K562 (cell line): ENCODE results near the gene MSH4. TPM values are rescaled to one million over a fixed set of nuclear protein-coding genes. Genes with fewer than 3 reads are reported as not detected.
A peak's percentile ranks its signal among the peaks of the same experiment; 100 is the strongest.

Experiments used
- DNMT1 ChIP-seq: fragments of 450-650 bp; IDR thresholded peaks from 2 replicates; pipeline ENCODE4 v1.6.1; 2016; ENCODE audit warnings: antibody characterized with exemption, mild to moderate bottlenecking
- EP300 ChIP-seq: IDR thresholded peaks from 2 replicates; pipeline ENCODE4 v1.6.1; 2012; ENCODE audit warnings: low read length, improper control_type of control experiment
- EWSR1 ChIP-seq: fragments of 450-650 bp; IDR thresholded peaks from 2 replicates; pipeline ENCODE4 v1.6.1; 2018; ENCODE audit warnings: borderline replicate concordance, mild to moderate bottlenecking, low read depth, moderate library complexity; ENCODE audit not compliant: partially characterized antibody
- HCFC1 ChIP-seq: IDR thresholded peaks from 2 replicates; pipeline ENCODE4 v1.6.1; 2012; ENCODE audit warnings: low read depth, low read length, improper control_type of control experiment
- KHSRP ChIP-seq: fragments of 450-650 bp; IDR thresholded peaks from 2 replicates; pipeline ENCODE4 v1.6.1; 2017
- MIER1 ChIP-seq: fragments of 450-650 bp; IDR thresholded peaks from 2 replicates; pipeline ENCODE4 v1.6.1; 2016; ENCODE audit warnings: antibody characterized with exemption, mild to moderate bottlenecking, low read depth
- MXI1 ChIP-seq: IDR thresholded peaks from 2 replicates; pipeline ENCODE4 v1.6.1; 2011; ENCODE audit warnings: low read depth, mild to moderate bottlenecking, improper control_type of control experiment, low read length
- POLR2A ChIP-seq: fragments of 450-650 bp; conservative IDR thresholded peaks from 2 replicates; pipeline ENCODE4 v1.6.1; 2016
- SAFB ChIP-seq: fragments of 200-400 bp; formaldehyde crosslinking; IDR thresholded peaks from 2 replicates; pipeline ENCODE4 v1.6.1; 2017; ENCODE audit warnings: low read depth, low read length, borderline replicate concordance
- SIRT6 ChIP-seq: IDR thresholded peaks from one replicate; pipeline ENCODE4 v1.6.1; 2012; ENCODE audit warnings: low read depth, mild to moderate bottlenecking, control low read depth, inconsistent platforms, low read length, moderate library complexity
- SMAD4 ChIP-seq: fragments of 250-450 bp; sonication (Bioruptor Pico); conservative IDR thresholded peaks from 2 replicates; pipeline ENCODE4 v1.8.0; 2021; ENCODE audit warnings: inconsistent platforms, mild to moderate bottlenecking, moderate library complexity
- SNIP1 ChIP-seq: fragments of 450-650 bp; IDR thresholded peaks from 2 replicates; pipeline ENCODE4 v1.7.1; 2017; ENCODE audit warnings: low read depth, mild to moderate bottlenecking
- STAT5B ChIP-seq: fragments of 250-450 bp; sonication (Bioruptor Pico); IDR thresholded peaks from 2 replicates; pipeline ENCODE4 v1.8.0; 2021; ENCODE audit warnings: mild to moderate bottlenecking, inconsistent platforms
- TOE1 ChIP-seq, 2 experiments: fragments of 450-650 bp in 1 of 2; sonication (generic) in 1 of 2; formaldehyde crosslinking in 1 of 2; IDR thresholded peaks; 2 replicates each; pipeline versions ENCODE4 v1.7.1 to v1.8.0; 2016 to 2022; ENCODE audit warnings: borderline replicate concordance in 2 of 2, mild to moderate bottlenecking in 2 of 2, antibody characterized with exemption in 1 of 2, inconsistent platforms in 1 of 2, low read depth in 1 of 2, missing genetic modification reagents in 1 of 2, moderate library complexity in 1 of 2
- U2AF1 ChIP-seq: fragments of 200-400 bp; formaldehyde crosslinking; optimal IDR thresholded peaks from 2 replicates; pipeline ENCODE3; 2017; ENCODE audit warnings: mild to moderate bottlenecking, low read depth, low read length, moderate library complexity
- ZNF316 ChIP-seq: fragments of 450-650 bp; IDR thresholded peaks from 2 replicates; pipeline ENCODE4 v1.6.1; 2016
- ZNF668 ChIP-seq: fragments of 250-450 bp; sonication (Bioruptor Pico); IDR thresholded peaks from 2 replicates; pipeline ENCODE4 v1.8.0; 2022; ENCODE audit warnings: mild to moderate bottlenecking, inconsistent platforms
- ZSCAN29 ChIP-seq: fragments of 450-650 bp; IDR thresholded peaks from 2 replicates; pipeline ENCODE4 v1.6.1; 2017
- polyA plus RNA-seq, 8 experiments: library from polyadenylated mRNA; depleted of rRNA in 4 of 8; stranded (reverse) in 5 of 8; unstranded in 3 of 8; fragments of >200 nt; fragmentation: Nextera tagmentation in 2 of 8; fragmentation: Illumina TruSeq in 1 of 8; extraction: Ambion mirVana in 2 of 8; extraction: Trizol in 1 of 8; gene quantifications; 2 replicates each; pipeline versions ENCODE4 v1.2.1 to v1.2.3, GENCODE V29; 2011 to 2014; ENCODE audit warnings: inconsistent platforms in 1 of 8, missing spikeins in 1 of 8
- total RNA-seq, 7 experiments: library from RNA; depleted of rRNA in 6 of 7; stranded (reverse); fragments of >200 nt in 6 of 7; fragmentation: Illumina TruSeq in 2 of 7; extraction: Trizol in 2 of 7; gene quantifications; 2 replicates each; pipeline versions ENCODE4 v1.2.1 to v1.2.3, GENCODE V29; 2011 to 2021; ENCODE audit warnings: low replicate concordance in 1 of 7
- TF ChIP-seq, protein P1 (sequence below), 3 experiments: IDR thresholded peaks in 2 of 3; conservative IDR thresholded peaks in 1 of 3; 2 replicates each; pipeline ENCODE4 v1.5.1; 2011 to 2012; ENCODE audit warnings: low read length in 3 of 3, mild to moderate bottlenecking in 3 of 3, control low read depth in 2 of 3, improper control_type of control experiment in 1 of 3, inconsistent platforms in 1 of 3, low read depth in 1 of 3, mixed read lengths in 1 of 3, moderate library complexity in 1 of 3; ENCODE audit not compliant: insufficient read depth in 2 of 3
- TF ChIP-seq, protein P2 (sequence below): fragments of 450-650 bp; IDR thresholded peaks from 2 replicates; pipeline ENCODE4 v1.6.1; 2016; ENCODE audit warnings: missing biosample characterization, missing genetic modification characterization
- TF ChIP-seq, protein P3 (sequence below): fragments of 450-650 bp; IDR thresholded peaks from one replicate; pipeline ENCODE4 v1.6.1; 2018; ENCODE audit warnings: mild to moderate bottlenecking, moderate library complexity; ENCODE audit not compliant: partially characterized antibody
- TF ChIP-seq, protein P4 (sequence below): fragments of 250-450 bp; sonication (Bioruptor Pico); IDR thresholded peaks from 2 replicates; pipeline ENCODE4 v1.9.0; 2021; ENCODE audit warnings: mild to moderate bottlenecking
- TF ChIP-seq, protein P5 (sequence below): IDR thresholded peaks from 2 replicates; pipeline ENCODE4 v1.6.1; 2014; ENCODE audit warnings: antibody characterized with exemption

MSH4 gene
- total and polyA plus RNA-seq, 9 of the 15 experiments (the other 6 are each of a cell fraction or from before 2014, with no cell fraction given), result 0.04 to 0.18 (median 0.12) TPM; not detected in 4

DNA sequence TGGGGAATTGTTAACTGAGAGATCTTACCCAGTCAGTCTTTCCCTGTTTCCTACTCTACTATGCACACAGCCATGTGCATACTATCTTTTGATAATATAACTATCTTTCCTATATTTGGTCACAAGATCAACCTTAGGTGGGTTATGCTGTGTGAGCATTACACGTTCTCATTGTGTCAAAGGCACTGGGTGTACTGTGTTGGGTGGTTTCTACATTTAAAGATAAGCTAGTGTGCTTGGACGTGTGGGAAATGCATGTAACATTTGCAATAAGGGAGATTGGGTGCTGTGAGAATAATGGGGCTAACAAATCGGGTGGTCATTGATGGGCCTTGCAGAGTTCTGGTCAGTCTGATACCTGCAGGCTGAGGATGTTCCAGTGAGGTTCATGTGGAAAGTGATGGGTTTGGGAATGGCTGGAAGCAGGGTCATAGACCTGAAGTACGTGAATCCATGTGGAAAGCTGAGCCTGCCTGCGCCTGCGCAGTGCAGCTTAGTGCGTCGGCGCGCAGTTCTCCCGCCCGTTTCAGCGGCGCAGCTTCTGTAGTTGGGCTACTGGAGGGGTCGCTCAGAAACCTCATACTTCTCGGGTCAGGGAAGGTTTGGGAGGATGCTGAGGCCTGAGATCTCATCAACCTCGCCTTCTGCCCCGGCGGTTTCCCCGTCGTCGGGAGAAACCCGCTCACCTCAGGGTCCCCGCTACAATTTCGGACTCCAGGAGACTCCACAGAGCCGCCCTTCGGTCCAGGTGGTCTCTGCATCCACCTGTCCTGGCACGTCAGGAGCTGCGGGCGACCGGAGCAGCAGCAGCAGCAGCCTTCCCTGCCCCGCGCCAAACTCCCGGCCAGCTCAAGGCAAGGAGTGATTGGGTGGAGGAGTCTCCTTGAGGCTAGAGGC lies at the start of gene MSH4 (continued):
- TF ChIP-seq EWSR1 (peak; percentile 98), DNMT1 (no peak), U2AF1 (no peak), SIRT6 (no peak), MXI1 (0 out of 2 replicates have a peak, but pooled peaks have one; percentile 54), HCFC1 (no peak), ZNF668 (CRISPR knock-in tag) (no peak), SAFB (no peak), MIER1 (no peak), ZSCAN29 (no peak), POLR2A (peak; percentile 95), STAT5B (no peak), ZNF316 (0 out of 2 replicates have a peak, but pooled peaks have one; percentile 29), TOE1 (IDR thresholded peaks at IDR 0.05; ENCODE audit: borderline replicate concordance) (no peak; the same call in 1 of the 2 replicates), TOE1 (CRISPR knock-in tag; IDR thresholded peaks at IDR 0.05; ENCODE audit: borderline replicate concordance, low read depth) (no peak), EP300 (no peak), SMAD4 (CRISPR knock-in tag) (no peak), SNIP1 (no peak), KHSRP (peak; percentile 75; the same call in 1 of the 2 replicates)
- TF ChIP-seq, protein P1, sequence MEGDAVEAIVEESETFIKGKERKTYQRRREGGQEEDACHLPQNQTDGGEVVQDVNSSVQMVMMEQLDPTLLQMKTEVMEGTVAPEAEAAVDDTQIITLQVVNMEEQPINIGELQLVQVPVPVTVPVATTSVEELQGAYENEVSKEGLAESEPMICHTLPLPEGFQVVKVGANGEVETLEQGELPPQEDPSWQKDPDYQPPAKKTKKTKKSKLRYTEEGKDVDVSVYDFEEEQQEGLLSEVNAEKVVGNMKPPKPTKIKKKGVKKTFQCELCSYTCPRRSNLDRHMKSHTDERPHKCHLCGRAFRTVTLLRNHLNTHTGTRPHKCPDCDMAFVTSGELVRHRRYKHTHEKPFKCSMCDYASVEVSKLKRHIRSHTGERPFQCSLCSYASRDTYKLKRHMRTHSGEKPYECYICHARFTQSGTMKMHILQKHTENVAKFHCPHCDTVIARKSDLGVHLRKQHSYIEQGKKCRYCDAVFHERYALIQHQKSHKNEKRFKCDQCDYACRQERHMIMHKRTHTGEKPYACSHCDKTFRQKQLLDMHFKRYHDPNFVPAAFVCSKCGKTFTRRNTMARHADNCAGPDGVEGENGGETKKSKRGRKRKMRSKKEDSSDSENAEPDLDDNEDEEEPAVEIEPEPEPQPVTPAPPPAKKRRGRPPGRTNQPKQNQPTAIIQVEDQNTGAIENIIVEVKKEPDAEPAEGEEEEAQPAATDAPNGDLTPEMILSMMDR (IDR thresholded peaks at IDR 0.05 in 2 of 3, conservative IDR thresholded peaks at IDR 0.05 in 1 of 3; ENCODE audit: insufficient read depth in 2 of 3, low read depth in 1 of 3, low read length in 3 of 3), result no peak
- TF ChIP-seq, protein P2, sequence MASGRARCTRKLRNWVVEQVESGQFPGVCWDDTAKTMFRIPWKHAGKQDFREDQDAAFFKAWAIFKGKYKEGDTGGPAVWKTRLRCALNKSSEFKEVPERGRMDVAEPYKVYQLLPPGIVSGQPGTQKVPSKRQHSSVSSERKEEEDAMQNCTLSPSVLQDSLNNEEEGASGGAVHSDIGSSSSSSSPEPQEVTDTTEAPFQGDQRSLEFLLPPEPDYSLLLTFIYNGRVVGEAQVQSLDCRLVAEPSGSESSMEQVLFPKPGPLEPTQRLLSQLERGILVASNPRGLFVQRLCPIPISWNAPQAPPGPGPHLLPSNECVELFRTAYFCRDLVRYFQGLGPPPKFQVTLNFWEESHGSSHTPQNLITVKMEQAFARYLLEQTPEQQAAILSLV (tag), result no peak
- TF ChIP-seq, protein P3, sequence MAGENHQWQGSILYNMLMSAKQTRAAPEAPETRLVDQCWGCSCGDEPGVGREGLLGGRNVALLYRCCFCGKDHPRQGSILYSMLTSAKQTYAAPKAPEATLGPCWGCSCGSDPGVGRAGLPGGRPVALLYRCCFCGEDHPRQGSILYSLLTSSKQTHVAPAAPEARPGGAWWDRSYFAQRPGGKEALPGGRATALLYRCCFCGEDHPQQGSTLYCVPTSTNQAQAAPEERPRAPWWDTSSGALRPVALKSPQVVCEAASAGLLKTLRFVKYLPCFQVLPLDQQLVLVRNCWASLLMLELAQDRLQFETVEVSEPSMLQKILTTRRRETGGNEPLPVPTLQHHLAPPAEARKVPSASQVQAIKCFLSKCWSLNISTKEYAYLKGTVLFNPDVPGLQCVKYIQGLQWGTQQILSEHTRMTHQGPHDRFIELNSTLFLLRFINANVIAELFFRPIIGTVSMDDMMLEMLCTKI, result no peak
- TF ChIP-seq, protein P4, sequence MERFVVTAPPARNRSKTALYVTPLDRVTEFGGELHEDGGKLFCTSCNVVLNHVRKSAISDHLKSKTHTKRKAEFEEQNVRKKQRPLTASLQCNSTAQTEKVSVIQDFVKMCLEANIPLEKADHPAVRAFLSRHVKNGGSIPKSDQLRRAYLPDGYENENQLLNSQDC, result peak; percentile 74
- TF ChIP-seq, protein P5, sequence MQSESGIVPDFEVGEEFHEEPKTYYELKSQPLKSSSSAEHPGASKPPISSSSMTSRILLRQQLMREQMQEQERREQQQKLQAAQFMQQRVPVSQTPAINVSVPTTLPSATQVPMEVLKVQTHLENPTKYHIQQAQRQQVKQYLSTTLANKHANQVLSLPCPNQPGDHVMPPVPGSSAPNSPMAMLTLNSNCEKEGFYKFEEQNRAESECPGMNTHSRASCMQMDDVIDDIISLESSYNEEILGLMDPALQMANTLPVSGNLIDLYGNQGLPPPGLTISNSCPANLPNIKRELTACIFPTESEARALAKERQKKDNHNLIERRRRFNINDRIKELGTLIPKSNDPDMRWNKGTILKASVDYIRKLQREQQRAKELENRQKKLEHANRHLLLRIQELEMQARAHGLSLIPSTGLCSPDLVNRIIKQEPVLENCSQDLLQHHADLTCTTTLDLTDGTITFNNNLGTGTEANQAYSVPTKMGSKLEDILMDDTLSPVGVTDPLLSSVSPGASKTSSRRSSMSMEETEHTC, result 0 out of 2 replicates have a peak, but pooled peaks have one; percentile 3
